SK-N-MC (cell line): Measurements from ENCODE around the gene EVC2.

ENCODE experiments used
- EZH2 ChIP-seq: fragments of 200-600 bp; sonication (generic); IDR thresholded peaks from one replicate; pipeline ENCODE4 v1.6.1; 2017; ENCODE audit warnings: antibody characterized with exemption
- POLR2AphosphoS5 ChIP-seq: IDR thresholded peaks from 2 replicates; pipeline ENCODE4 v1.6.1; 2012; ENCODE audit warnings: mild to moderate bottlenecking, low read depth, low read length, borderline replicate concordance

DNA sequence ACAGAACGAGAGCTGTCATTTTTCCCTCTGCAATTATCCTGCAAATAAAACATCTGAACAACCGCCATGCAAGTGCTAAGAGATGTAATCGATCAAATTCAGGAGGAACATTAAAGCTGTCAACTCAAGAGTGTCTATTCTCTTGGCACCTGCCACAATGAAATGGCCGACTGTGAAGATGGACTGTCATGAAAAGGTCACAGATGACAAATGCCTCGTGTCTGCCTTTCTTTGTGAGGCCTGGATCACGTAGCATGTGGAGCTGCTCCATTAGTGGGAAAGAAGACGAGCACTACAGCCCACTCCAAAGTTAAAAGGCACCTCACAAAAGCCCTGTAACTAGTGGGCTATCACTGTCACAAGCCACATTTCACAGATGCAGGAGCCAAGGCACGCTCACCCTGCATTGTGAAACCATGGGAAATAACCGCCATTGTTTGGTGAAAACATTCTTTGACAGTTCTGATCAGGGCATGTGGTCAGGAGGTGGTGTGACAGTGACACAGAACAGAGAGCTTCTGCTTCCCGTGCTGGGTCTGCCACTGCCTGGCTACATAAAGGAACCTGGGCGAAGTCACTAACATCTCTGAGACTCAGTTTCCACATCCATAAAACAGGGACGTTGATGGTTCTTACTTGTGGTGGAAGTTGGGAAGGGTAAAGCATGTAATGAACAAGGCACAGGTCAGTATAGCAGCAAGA lies 98.9 kb downstream of the EVC2 start:
- no peak for TF ChIP-seq POLR2AphosphoS5
- no peak for TF ChIP-seq EZH2
